ENCODE results near the gene GIMAP6. TPM values are rescaled to one million over a fixed set of nuclear protein-coding genes. Genes with fewer than 3 reads are reported as not detected.

Gene GIMAP6
- total and polyA plus RNA-seq, 2 of the 8 experiments (the other 6 are each of a cell fraction or from before 2014, with no cell fraction given): not detected

- Histone ChIP-seq H4K5ac (ENCODE audit: insufficient read length, low read depth, low read length) (no peak overlapping the region), H2BK15ac (ENCODE audit: low read length) (no peak overlapping the region), H2BK12ac (ENCODE audit: low read depth, low read length) (no peak overlapping the region), H4K20me1 (replicated peaks in 1 of 2; ENCODE audit: control insufficient read depth in 1 of 2, insufficient read depth in 2 of 2, low read length in 2 of 2) (no peaks in the 10 kb centered on the region), H2BK20ac (ENCODE audit: low read length) (no peak overlapping the region), H3K18ac (ENCODE audit: extremely low read depth, low read length) (no peak overlapping the region), H2BK5ac (ENCODE audit: low read depth, low read length) (no peak overlapping the region), H3K27ac (ENCODE audit: low read depth, low read length) (no peak overlapping the region), H3K4me1 (replicated peaks in 1 of 4; ENCODE audit: control insufficient read depth in 3 of 4, insufficient read depth in 4 of 4, low read length in 3 of 4) (no peaks in the 10 kb centered on the region), H2AFZ (ENCODE audit: low read length) (no peak overlapping the region), H3K23me2 (ENCODE audit: low read depth, low read length) (no peaks in the 10 kb centered on the region), H3K4me2 (ENCODE audit: insufficient read depth in 1 of 2, low read depth in 2 of 2, low read length in 2 of 2) (no peak overlapping the region), H3K4ac (replicated peaks; ENCODE audit: insufficient read length, low read depth, low read length) (no peak overlapping the region), H3K23ac (ENCODE audit: insufficient read length) (no peak overlapping the region), H4K8ac (ENCODE audit: extremely low read depth, insufficient read depth, low read length) (no peak overlapping the region), H4K91ac (replicated peaks; ENCODE audit: insufficient read length, low read length) (no peak overlapping the region), H2AK5ac (ENCODE audit: low read depth, low read length) (no peak overlapping the region), H3K79me1 (ENCODE audit: low read depth, low read length) (no peaks in the 10 kb centered on the region), H3K27me3 (replicated peaks in 1 of 4; ENCODE audit: control insufficient read depth in 3 of 4, extremely low read depth in 1 of 4, insufficient read depth in 3 of 4, low read length in 3 of 4) (peaks cover 0 to 2% (median 0%) of the 10 kb centered on the region in 4 experiments; a peak in 1 of 7 replicates), H3K56ac (replicated peaks; ENCODE audit: insufficient read length, low read depth, low read length) (no peak overlapping the region), H3K79me2 (ENCODE audit: control insufficient read depth in 1 of 2, insufficient read depth in 2 of 2, low read length in 2 of 2) (no peaks in the 10 kb centered on the region), H2BK120ac (replicated peaks; ENCODE audit: low read depth, low read length) (no peak overlapping the region), H3K4me3 (ENCODE audit: extremely low read depth in 1 of 4, insufficient read depth in 2 of 4, low read depth in 3 of 4, low read length in 4 of 4) (no peak overlapping the region), H3K36me3 (ENCODE audit: control insufficient read depth in 2 of 4, insufficient read depth in 4 of 4, low read length in 3 of 4) (no peaks in the 10 kb centered on the region), H3K9me3 (ENCODE audit: insufficient read depth in 2 of 2, low read depth in 1 of 2, low read length in 1 of 2) (peaks cover 0 to 3% of the 10 kb centered on the region in 2 experiments; a peak in 1 of 4 replicates), H3K9ac (replicated peaks in 1 of 4; ENCODE audit: extremely low read depth in 1 of 4, low read depth in 3 of 4, low read length in 3 of 4) (no peak overlapping the region), H3K14ac (ENCODE audit: insufficient read length) (no peak overlapping the region)
- ChIA-PET POLR2A (ENCODE audit: partially characterized antibody) (no interaction called here), CTCF (ENCODE audit: partially characterized antibody) (no interaction called here)
- no peak for DNase-seq (ENCODE audit: low read depth in 1 of 2, low spot score in 2 of 2)
- no peak for FAIRE-seq
- TF ChIP-seq CHD2 (IDR thresholded peaks at IDR 0.05; ENCODE audit: low read length) (no peak), YY1 (IDR thresholded peaks at IDR 0.05; ENCODE audit: low read depth, low read length) (no peak), TEAD4 (IDR thresholded peaks at IDR 0.05; ENCODE audit: low read depth, low read length) (no peak), SP2 (IDR thresholded peaks at IDR 0.05; ENCODE audit: low read length) (no peak), USF2 (IDR thresholded peaks at IDR 0.05; ENCODE audit: low read length) (no peak)
- 84% methylated on average over 9 of the region's 9 CpGs; no CpG with 5 or more reads in 1 of the 2 experiments for WGBS, 2 experiments (ENCODE audit: extremely low coverage in 1 of 2, insufficient coverage in 1 of 2, insufficient read length in 1 of 2, insufficient replicate concordance in 2 of 2, low coverage in 1 of 2, low lambda C conversion rate in 2 of 2, missing lambda C conversion rate in 1 of 2)
Observed at GRCh38 chr7:150665089-150665748, 33.0 kb upstream of the GIMAP6 start.

Data from H1 (cell line).